Myocyte (in vitro differentiated cells): ENCODE results near the gene SCGB1C2. TPM values are rescaled to one million over a fixed set of nuclear protein-coding genes. Genes with fewer than 3 reads are reported as not detected.

Experiments used
- DNase-seq: peaks from one replicate; pipeline ENCODE4 v3.0.0-alpha.2; 2012; ENCODE audit warnings: low read depth
- total RNA-seq: library from RNA; depleted of rRNA; stranded (reverse); fragments of >200 nt; gene quantifications from 2 replicates; pipeline ENCODE4 v1.2.3, GENCODE V29; 2014

SCGB1C2 gene
- total RNA-seq, 1 donor from 2014 or later, result not detected

GRCh38 chr17:170130-170670 lies 32.8 kb downstream of the SCGB1C2 start:
- DNase-seq, result no peak

- DNase-seq, result no peak
Measured at GRCh38 chr17:171871-172270, 34.5 kb downstream of the SCGB1C2 start.

GRCh38 chr17:172401-172800 lies 35.0 kb downstream of the SCGB1C2 start:
- DNase-seq, result no peak

DNA sequence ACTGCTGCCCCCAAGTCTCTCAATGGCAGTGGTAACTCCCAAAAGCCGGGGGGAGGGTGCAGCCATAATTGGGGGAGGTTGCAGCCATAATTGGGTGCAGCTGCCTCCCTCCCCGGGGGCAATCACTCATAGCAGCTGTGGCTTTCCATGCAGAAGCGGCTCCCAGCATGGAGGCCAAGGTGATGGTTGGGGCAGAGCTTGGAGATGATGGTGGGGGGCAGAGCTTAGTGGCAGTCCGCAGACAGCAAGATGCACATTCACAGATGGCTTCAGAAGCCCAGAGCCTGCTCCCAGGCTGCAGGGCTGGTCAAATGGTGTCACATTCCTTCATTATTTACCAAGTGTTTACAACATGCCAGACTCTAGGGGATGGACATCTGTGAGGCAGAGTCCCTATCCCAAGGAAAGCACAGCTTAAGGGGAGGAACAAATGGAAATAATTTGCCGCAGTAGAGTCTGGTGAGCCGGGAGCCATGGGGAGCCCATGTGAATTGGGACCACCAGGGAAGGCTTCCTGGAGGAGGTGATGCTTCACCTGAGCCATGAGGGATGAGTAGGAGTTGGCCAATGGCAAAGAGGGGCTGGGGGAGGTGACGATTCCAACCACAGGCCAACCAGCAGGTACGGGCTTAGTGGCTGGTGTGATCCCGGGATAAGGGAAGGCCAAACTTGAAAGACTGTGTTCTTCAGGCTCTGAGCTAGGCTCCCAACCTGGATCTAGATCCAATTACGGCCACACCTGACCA lies 36.0 kb downstream of the SCGB1C2 start:
- DNase-seq, result no peak

DNA sequence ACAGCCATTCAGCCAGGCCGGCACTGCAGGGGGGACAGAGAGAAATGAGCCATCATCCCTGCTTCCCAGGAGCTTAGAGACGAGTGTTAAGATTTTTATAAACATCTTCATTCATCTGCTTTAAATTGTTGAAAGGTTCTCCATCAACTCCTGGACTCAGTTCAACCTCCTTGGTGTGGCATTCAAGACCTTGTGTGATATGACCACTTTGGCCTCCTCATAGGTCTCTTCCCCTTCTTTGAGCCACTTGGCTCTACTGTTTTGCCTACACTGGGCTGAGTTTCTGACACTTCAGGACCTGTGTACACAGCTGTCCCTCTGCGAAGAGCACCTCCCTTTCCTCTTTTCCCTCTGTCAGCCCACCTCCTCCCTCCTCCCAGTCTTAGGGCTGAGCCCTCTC lies 39.8 kb downstream of the SCGB1C2 start:
- no peak for DNase-seq

GRCh38 chr17:177762-178161 lies 40.4 kb downstream of the SCGB1C2 start:
- no peak for DNase-seq

DNA sequence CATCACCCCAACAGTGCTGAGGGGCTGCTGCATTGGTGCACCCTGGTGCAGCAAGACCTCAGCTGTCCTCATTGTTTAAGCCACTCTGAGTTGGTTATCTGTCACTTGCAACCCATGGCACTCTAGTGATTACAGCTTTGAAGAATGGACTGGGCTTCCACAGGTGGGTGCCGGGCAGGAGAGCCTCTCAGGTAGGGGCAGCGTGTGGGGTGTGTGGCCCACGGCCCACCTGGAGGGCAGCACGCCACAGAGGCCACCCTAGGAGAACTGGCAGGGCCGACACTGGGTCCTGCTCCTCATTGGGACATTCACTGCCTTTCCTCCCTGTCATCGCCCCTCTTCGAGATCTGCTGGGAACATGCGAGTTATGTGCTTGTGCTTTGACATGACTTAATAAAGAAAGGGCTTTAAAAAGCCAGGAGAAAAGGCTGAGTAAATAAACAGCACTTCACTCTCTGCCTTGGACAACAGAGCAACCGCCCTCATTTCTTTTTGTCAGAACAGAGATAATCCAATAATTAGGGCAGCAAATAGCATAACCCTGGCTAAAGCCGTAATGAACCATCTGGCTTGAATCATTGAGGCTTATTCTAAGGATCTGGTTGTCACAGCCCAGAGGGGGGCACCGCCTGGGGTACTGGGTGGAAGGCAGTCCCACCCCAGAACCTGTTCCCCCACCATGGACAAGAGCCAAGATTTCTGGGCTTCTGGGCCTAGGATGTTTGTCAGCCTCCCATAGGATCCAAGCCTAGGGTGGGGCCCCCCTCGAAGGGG lies 41.1 kb downstream of the SCGB1C2 start:
- no peak for DNase-seq

GRCh38 chr17:179066-179432 lies 41.7 kb downstream of the SCGB1C2 start:
- peak; percentile 15 for DNase-seq

- no peak for DNase-seq
Measured at GRCh38 chr17:179781-180380, 42.5 kb downstream of the SCGB1C2 start.

- DNase-seq, result no peak
Measured at GRCh38 chr17:180381-181244, 43.2 kb downstream of the SCGB1C2 start.

DNA sequence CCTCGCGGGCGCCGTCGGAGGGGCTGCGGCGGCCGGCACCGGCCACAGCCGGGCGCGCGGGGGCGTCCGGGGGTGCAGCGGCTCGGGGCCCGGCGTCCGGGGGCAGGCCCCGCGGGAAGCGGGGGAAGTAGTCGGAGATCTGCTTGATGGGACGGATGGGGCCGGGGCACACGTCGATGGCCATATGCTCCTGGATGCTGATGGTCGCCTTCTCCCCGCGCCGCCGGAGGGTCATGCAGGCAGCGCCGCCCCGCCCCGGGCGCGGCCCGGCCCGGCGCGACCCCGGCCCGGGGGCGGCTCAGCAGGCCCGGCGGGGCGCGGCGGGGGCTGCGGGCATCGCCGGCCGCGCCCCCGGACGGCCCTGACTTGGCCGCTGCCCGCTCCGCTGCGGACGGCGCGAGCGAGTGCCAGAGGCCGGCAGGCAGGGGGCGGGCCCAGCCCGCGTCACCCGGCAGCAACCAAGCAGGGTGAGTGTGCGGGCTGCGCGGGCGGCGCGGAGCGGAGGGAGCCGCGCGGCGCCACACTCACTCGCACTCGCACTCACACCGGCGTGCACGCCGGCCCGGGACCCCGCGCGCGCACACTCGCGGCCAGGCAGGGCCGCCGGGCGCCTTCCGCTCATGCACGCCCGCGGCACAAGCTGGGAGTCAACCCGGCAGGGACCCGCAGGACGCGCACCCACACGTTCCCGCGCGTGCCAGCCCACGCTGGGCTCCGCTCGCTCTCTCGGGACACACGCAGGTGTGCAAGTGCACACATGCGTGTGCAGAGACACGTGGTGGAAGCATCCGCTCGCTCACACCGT lies 44.1 kb downstream of the SCGB1C2 start, which contains the start of gene DOC2B:
Gene DOC2B (minus strand): TSS at position 406 of the 805 bp plus-strand sequence. CDS start 171 bp downstream, at position 235.
- DNase-seq, result no peak

DNA sequence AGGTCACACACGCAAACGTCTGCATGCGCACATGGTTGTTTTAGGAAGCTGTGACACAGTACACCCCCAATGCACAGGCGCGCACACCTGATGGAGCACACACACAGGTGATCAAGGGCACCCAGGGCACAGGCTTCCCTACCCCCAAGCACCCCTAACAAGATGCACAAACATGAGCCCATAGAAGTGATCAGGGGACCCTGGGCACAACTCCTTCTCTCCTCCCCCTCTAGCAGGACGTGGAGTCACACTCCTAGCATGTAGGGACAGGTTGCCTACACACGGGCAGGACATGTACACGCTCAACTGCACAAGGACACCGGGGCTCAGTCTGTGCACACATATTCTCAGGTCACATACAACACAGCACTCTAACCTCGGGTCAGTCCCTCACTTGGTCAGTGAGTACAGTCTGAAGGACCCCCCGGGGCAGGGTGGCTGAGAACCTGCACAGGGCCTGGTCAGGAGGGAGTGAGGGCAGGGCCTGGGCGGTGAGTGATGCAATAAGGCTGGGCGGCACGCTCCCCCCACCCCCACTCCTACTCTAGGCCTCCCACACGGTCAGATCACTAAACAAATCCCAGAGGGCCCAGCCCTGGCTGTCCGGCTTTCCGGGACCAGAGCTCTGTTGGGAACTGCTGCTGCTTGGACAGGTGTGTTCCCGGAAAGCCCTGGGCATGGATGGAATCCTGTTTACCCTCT lies 44.8 kb downstream of the SCGB1C2 start:
- peak; percentile 30 for DNase-seq

DNA sequence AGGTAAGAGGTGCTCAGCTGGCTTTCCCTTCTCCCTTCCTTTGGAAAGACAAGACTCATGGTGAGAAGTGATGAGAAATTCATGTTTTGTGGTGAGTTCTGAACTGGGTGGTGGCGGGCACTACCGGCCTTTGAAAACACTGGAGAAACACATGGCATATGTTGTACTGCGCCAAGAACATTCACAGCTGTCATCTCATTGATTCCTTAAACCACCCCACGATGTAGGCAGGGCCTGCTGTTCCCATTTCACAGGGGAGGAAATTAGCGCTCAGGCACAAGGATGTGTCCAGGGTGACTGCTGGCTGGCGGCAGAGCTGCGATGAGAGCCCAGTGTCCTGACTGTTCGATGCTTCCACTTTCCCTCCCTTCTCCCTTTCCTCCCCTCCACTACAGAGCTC lies 45.7 kb downstream of the SCGB1C2 start:
- peak; percentile 45 for DNase-seq

DNA sequence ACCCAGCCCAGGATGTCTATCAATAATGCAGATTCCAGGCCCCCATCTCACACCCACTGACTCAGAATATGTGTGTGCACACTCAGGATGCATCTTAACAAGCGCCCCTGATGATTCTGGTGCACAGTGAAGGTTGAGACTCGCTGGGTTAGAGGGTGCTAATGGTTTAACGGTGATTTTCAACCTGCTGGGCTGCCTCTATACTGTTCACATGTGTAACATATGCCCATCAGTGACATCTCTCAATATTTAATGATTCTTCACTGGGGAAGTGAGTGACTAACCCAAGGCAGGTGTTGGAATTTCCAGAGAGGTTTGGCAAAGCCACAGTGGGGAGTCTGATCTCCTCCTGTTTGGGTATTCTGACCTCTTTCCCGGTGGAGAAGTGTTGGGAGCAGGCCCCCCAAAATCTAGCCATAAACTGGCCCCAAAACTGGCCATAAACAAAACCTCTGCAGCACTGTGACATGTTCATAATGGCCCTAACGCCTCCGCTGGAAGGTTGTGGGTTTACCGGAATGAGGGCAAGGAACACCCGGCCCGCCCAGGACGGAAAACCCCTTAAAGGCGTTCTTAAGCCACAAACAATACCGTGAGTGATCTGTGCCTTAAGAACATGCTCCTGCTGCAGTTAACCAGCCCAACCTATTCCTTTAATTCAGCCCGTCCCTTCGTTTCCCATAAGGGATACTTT lies 48.2 kb downstream of the SCGB1C2 start:
- no peak for DNase-seq

GRCh38 chr17:187130-187529 lies 49.8 kb downstream of the SCGB1C2 start:
- no peak for DNase-seq
